C4-2B (cell line): ENCODE measurements around the gene MAGI2.

Experiments used
- CTCF ChIP-seq: fragments of 450-650 bp; conservative IDR thresholded peaks from 2 replicates; pipeline ENCODE4 v1.5.1; 2017; ENCODE audit warnings: mild to moderate bottlenecking
- ZFX ChIP-seq: fragments of 450-650 bp; IDR thresholded peaks from 2 replicates; pipeline ENCODE4 v1.6.1; 2017

- TF ChIP-seq CTCF (no peak), ZFX (no peak)
Observed at GRCh38 chr7:78038465-78039080, 1414.9 kb downstream of the MAGI2 start.
